GM21529 (cell line): Measurements from ENCODE around the gene SLC2A1.

ENCODE experiments used
- ATAC-seq: cut with Tn5 transposase; IDR thresholded peaks from one replicate; pipeline ENCODE4 v1.9.1; 2021; ENCODE audit not compliant: unreplicated experiment

SLC2A1 gene

GRCh38 chr1:42960566-42961311 is 2.1 kb upstream of the SLC2A1 start:
- ATAC-seq: no peak

- ATAC-seq: no peak
Observed at GRCh38 chr1:42960122-42960390, 1.4 kb upstream of the SLC2A1 start.

GRCh38 chr1:42957880-42958487 is 684 bp downstream of the SLC2A1 start:
- ATAC-seq: peak; percentile 58

- no peak for ATAC-seq
Observed at GRCh38 chr1:42957229-42957879, 1.3 kb downstream of the SLC2A1 start.

DNA sequence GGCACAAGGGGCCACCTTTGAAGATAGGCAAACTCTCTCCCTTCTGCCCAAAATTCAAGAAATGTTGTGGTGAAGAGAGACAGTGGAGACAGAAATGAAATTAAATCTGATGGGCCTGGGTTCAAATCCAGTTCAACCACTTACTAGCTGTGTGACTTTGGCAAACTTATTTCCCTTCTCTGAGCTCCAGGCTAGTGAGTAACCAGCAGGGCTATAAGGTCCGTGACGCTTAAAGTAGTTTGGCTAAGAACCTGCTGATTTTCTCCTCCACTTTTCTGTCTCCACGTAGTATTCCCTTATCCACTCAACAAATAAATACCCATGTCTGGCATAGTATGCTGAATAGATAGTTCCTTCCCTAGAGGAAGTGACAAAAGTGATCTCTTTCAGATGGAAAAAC is 1.9 kb downstream of the SLC2A1 start:
- ATAC-seq: no peak

GRCh38 chr1:42955311-42956063 is 3.2 kb downstream of the SLC2A1 start:
- no peak for ATAC-seq

GRCh38 chr1:42953182-42954180 is 5.2 kb downstream of the SLC2A1 start:
- ATAC-seq: no peak

- ATAC-seq: peak; percentile 71
Observed at GRCh38 chr1:42952303-42953001, 6.2 kb downstream of the SLC2A1 start.

DNA sequence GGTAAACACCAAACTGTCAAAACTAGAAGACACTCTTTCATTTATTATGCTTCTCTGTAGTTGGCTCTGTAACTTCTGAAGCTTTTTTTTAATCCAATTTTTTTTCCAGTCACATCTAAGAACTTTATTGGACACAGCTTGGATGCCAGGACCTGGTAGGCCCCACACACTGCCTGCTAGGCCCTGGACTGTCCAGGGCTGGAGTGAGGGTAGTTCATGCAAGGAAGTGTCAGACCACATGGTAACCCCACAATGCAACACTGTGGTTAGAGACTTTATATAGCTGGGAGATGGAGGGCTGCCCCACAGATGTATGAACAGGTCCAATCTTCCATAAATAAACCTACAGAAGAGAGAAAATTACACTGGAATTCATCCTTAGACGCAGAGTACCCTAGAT is 7.1 kb downstream of the SLC2A1 start:
- ATAC-seq: no peak

DNA sequence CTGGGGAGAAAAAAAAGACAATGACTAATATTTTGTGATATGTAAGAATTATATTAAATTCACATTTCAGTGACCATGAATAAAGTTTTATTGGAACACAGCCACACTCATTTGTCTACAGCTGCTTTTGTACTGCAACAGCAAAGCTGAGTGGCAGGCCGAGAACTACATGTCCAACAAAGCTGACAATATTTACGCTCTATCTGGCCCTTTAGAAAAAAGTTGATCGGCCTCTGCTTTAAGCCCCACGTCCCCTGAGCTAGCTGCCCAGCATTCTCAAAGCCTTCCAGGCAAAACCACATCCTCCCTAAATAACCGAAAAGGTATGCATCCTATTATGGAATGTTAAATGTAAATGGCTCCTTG is 8.6 kb downstream of the SLC2A1 start:
- ATAC-seq: no peak

- ATAC-seq: no peak
Observed at GRCh38 chr1:42949312-42950115, 9.2 kb downstream of the SLC2A1 start.

- no peak for ATAC-seq
Observed at GRCh38 chr1:42947965-42948732, 10.5 kb downstream of the SLC2A1 start.

DNA sequence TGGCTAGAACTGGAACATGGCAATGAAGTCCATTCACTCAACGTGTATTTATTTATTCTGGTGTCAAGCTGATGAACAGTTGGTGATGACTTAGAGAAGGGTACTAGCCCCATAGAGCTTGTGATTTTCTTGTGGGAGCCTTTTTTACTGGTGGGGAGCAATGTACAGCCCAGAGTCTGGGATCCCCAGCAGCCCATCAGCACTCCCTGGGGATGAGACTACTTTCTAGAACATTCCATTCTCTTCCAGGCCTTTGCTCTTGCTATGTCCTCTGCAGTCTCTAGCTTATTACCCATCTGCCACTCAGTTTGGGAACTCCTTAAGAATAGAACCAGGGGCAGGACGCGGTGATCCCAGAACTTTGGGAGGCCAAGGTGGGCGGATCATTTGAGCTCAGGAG is 11.6 kb downstream of the SLC2A1 start:
- ATAC-seq: no peak

- ATAC-seq: no peak
Observed at GRCh38 chr1:42946120-42946898, 12.4 kb downstream of the SLC2A1 start.

DNA sequence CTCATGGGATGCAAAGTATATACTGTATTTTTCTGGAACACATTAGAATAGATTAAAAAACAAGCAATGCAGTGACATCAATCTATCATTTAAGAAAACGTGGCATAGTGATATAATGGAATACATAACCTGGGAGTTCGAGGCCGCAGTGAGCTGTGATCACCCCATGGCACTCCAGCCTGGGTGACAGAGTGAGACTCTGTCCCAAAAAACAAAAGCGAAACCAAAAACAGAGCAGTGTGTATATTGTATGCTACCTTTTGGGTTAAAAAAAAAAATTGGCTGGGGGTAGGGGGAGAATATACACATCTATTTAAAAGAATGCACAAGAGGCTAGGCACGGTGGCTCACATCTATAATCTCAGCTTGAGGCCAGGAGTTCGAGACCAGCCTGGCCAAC is 13.5 kb downstream of the SLC2A1 start:
- ATAC-seq: no peak

- ATAC-seq: no peak
Observed at GRCh38 chr1:42944246-42944928, 14.3 kb downstream of the SLC2A1 start.

DNA sequence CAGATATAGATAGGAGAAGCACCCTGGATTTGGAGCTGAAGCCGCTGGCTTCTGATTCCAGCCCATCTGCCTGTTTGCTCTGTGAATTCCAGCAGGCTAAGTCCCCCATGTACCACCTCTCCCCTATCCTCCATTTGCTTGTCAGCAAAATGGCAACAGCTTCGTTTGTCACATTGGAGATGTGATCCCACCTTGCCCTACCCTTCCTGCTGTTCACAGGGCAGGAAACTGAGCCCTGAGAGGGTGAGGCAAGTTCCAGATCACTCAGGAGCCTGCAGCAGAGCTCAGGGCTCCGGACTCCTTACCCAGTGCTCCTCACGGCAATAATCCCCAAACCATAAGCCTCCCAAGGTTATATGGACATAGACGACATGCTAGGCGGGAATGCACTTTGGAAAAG is 14.9 kb downstream of the SLC2A1 start:
- no peak for ATAC-seq
